ENCODE results near the gene ARSG. TPM values are rescaled to one million over a fixed set of nuclear protein-coding genes. Genes with fewer than 3 reads are reported as not detected.

ARSG gene
- total and polyA plus RNA-seq, 2 of the 4 experiments (the other 2 are of a cell fraction): 2.9 to 3.0 TPM

DNA sequence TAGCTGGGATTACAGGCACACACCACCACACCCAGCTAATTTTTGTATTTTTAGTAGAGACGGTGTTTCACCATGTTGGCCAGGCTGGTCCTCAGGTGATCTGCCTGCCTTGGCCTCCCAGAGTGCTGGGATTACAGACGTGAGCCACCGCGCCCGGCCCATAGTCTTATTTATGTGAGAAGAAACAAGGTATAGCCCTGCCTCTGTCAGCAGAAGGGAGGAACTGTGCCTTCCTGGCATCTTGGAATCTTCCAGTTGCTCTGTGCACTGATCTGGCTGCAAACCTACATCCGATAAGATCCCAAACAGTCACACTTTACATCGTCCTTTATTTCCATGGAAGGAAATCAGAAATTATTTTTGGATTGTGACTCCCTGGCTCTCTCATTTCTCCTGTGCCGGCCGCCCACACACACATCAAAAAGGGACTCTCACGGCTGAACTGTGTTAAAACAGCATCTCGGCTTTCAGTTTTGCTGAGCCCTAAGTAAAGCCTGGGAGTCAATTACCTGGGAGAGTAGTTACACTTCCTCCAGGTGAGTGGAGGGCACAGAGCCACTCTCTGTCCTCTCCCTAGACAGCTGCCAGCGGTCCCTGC is 142.7 kb downstream of the ARSG start:
- Histone ChIP-seq H3K9me1 (ENCODE audit: insufficient read depth, low read length) (peaks cover 4% of the 10 kb centered on the region; the same call in 1 of the 2 replicates), H3K23ac (ENCODE audit: low read depth, low read length) (no peak overlapping the region), H3K27me3 (ENCODE audit: control insufficient read depth, insufficient read depth, low read length) (no peaks in the 10 kb centered on the region), H3K36me3 (ENCODE audit: control insufficient read depth, insufficient read depth, low read length) (peaks cover 58% of the 10 kb centered on the region), H2AFZ (replicated peaks; ENCODE audit: low read length, poor library complexity) (no peak overlapping the region), H4K91ac (ENCODE audit: insufficient read depth, low read depth, low read length) (no peak overlapping the region), H3K14ac (replicated peaks; ENCODE audit: low read depth, low read length) (no peak overlapping the region), H3K27ac (ENCODE audit: insufficient read depth, low read length) (no peak overlapping the region), H2BK5ac (ENCODE audit: low read depth, low read length, poor library complexity, severe bottlenecking) (no peak overlapping the region), H3K79me1 (ENCODE audit: low read depth in 1 of 2, low read length in 2 of 2) (peaks cover 0 to 16% of the 10 kb centered on the region in 2 experiments; a peak in 2 of 4 replicates), H3K18ac (ENCODE audit: low read depth, low read length) (no peak overlapping the region), H4K5ac (ENCODE audit: low read depth, low read length) (no peak overlapping the region), H3K9me3 (ENCODE audit: control insufficient read depth, insufficient read depth, low read length) (no peaks in the 10 kb centered on the region), H4K8ac (ENCODE audit: low read depth in 2 of 2, low read length in 2 of 2) (no peak overlapping the region), H2BK20ac (ENCODE audit: low read depth, low read length) (no peak overlapping the region), H2BK15ac (ENCODE audit: low read depth, low read length) (no peak overlapping the region), H2AK5ac (ENCODE audit: low read depth, low read length) (no peak overlapping the region), H3K4ac (ENCODE audit: low read depth, low read length) (no peak overlapping the region), H3K4me1 (ENCODE audit: control insufficient read depth, insufficient read depth, low read length) (peaks cover 7% of the 10 kb centered on the region), H2BK120ac (ENCODE audit: low read depth, low read length) (no peak overlapping the region), H3K9ac (ENCODE audit: low read depth, low read length) (no peak overlapping the region), H2AK9ac (replicated peaks; ENCODE audit: low read depth, low read length, poor library complexity) (no peak overlapping the region), H3K4me3 (ENCODE audit: insufficient read depth, low read depth, low read length) (no peak overlapping the region), H3K56ac (ENCODE audit: extremely low read depth, insufficient read depth, low read length) (no peak overlapping the region), H3K4me2 (ENCODE audit: low read depth, low read length) (no peak overlapping the region), H4K20me1 (ENCODE audit: insufficient read depth, low read length) (peaks cover 10% of the 10 kb centered on the region; the same call in 1 of the 2 replicates)
- DNase-seq (no peak), ATAC-seq (ENCODE audit: low read depth) (no peak)
- intact Hi-C loops (cut with micrococcal nuclease) (no loop called here), in situ Hi-C loops (cut with MboI; ENCODE audit: low sequenced_read_pairs) (loop anchor here (10.0 kb wide), 1 partner anchor 169 kb away; no protein-coding TSS in a partner anchor), dilution Hi-C loops (cut with HindIII; ENCODE audit: low sequenced_read_pairs, unreplicated experiment) (no loop called here)
- WGBS, 2 experiments (ENCODE audit: extremely low coverage in 2 of 2, insufficient read length in 1 of 2): 94% methylated on average over 3 of the region's 12 CpGs; no CpG with 5 or more reads in 1 of the 2 experiments
- TF ChIP-seq CHD1 (IDR thresholded peaks at IDR 0.05; ENCODE audit: low read depth, low read length) (no peak), CEBPB (IDR thresholded peaks at IDR 0.05; ENCODE audit: low read depth, low read length) (no peak), MXI1 (IDR thresholded peaks at IDR 0.05; ENCODE audit: borderline replicate concordance, low read depth, low read length) (no peak), RFX5 (IDR thresholded peaks at IDR 0.05; ENCODE audit: low read depth, low read length) (no peak), RAD21 (IDR thresholded peaks at IDR 0.05; ENCODE audit: low read length) (no peak), MAZ (IDR thresholded peaks at IDR 0.05; ENCODE audit: borderline replicate concordance, low read depth, low read length) (no peak), FOS (IDR thresholded peaks at IDR 0.05; ENCODE audit: low read depth, low read length) (no peak), MAFK (IDR thresholded peaks at IDR 0.05; ENCODE audit: low read depth, low read length) (no peak), POLR2A (IDR thresholded peaks at IDR 0.05; ENCODE audit: low read depth, low read length) (no peak)
- TF ChIP-seq, protein P1, sequence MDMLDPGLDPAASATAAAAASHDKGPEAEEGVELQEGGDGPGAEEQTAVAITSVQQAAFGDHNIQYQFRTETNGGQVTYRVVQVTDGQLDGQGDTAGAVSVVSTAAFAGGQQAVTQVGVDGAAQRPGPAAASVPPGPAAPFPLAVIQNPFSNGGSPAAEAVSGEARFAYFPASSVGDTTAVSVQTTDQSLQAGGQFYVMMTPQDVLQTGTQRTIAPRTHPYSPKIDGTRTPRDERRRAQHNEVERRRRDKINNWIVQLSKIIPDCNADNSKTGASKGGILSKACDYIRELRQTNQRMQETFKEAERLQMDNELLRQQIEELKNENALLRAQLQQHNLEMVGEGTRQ (IDR thresholded peaks at IDR 0.05; ENCODE audit: low read depth, low read length): no peak
- TF ChIP-seq, protein P2, sequence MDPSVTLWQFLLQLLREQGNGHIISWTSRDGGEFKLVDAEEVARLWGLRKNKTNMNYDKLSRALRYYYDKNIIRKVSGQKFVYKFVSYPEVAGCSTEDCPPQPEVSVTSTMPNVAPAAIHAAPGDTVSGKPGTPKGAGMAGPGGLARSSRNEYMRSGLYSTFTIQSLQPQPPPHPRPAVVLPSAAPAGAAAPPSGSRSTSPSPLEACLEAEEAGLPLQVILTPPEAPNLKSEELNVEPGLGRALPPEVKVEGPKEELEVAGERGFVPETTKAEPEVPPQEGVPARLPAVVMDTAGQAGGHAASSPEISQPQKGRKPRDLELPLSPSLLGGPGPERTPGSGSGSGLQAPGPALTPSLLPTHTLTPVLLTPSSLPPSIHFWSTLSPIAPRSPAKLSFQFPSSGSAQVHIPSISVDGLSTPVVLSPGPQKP (IDR thresholded peaks at IDR 0.05; ENCODE audit: borderline replicate concordance, low read depth, low read length): no peak
- POLR2A ChIA-PET (ENCODE audit: unreplicated experiment): no interaction called here
- CTCF ChIA-PET: interaction anchor here (1.1 kb wide), 1 partner anchor 35 kb away, joined by 4 read pairs; no protein-coding TSS in a partner anchor
- no TSS peak for BruUV-seq (replicated peaks)

All from IMR-90 (cell line).